Measurements from ENCODE around the gene NIPAL3. TPM values are rescaled to one million over a fixed set of nuclear protein-coding genes. Genes with fewer than 3 reads are reported as not detected.

Gene NIPAL3
- total and polyA plus RNA-seq, 2 experiments from 2014 or later = 55.9 to 78.4 TPM

- H3K27me3 ChIP-seq (replicated peaks; ENCODE audit: insufficient read depth) = no peaks in the 10 kb centered on the region
- no peaks in the 10 kb centered on the region for H3K9me3 ChIP-seq (ENCODE audit: low read depth)
- no peaks in the 10 kb centered on the region for H4K20me1 ChIP-seq (ENCODE audit: insufficient read depth)
- no peak for TF ChIP-seq EZH2 (IDR thresholded peaks at IDR 0.05; ENCODE audit: insufficient read depth, poor library complexity, severe bottlenecking)
- TF ChIP-seq EZH2phosphoT487 (IDR thresholded peaks at IDR 0.05; ENCODE audit: insufficient read depth, low read depth) = no peak
- no peaks in the 10 kb centered on the region for H3K9me2 ChIP-seq (ENCODE audit: insufficient read depth)
- no peak overlapping the region for H2AFZ ChIP-seq
- no peaks in the 10 kb centered on the region; the same call in 1 of the 2 replicates for H3F3A ChIP-seq (ENCODE audit: insufficient read depth)
- H3K27ac ChIP-seq = no peak overlapping the region
- DNase-seq = no peak
- H3K9ac ChIP-seq = no peak overlapping the region
- peaks cover 39% of the 10 kb centered on the region; the same call in 1 of the 2 replicates for H3K36me3 ChIP-seq (ENCODE audit: low read depth)
- in situ Hi-C loops (cut with MboI) = no loop called here
- no peak overlapping the region for H3K4me2 ChIP-seq (ENCODE audit: unreplicated experiment)
- no peaks in the 10 kb centered on the region for H3K79me2 ChIP-seq (ENCODE audit: insufficient read depth)
- peaks cover 9% of the 10 kb centered on the region; the same call in 1 of the 2 replicates for H3K4me1 ChIP-seq (ENCODE audit: insufficient read depth)
- H3K4me3 ChIP-seq = no peak overlapping the region
- 39 to 42% methylated on average over 3 of the region's 3 CpGs for WGBS, 2 experiments (ENCODE audit: low coverage in 1 of 2, low lambda C conversion rate in 2 of 2, missing lambda C conversion rate in 2 of 2)
These were observed 36.1 kb downstream of the NIPAL3 start for GRCh38 chr1:24451746-24452145.

- H3F3A ChIP-seq (ENCODE audit: insufficient read depth) = no peaks in the 10 kb centered on the region; the same call in 1 of the 2 replicates
- no peaks in the 10 kb centered on the region for H3K9me3 ChIP-seq (ENCODE audit: low read depth)
- H2AFZ ChIP-seq = no peak overlapping the region
- no peak overlapping the region for H3K4me3 ChIP-seq
- no peak overlapping the region for H3K4me2 ChIP-seq (ENCODE audit: unreplicated experiment)
- peaks cover 34% of the 10 kb centered on the region; the same call in 1 of the 2 replicates for H3K36me3 ChIP-seq (ENCODE audit: low read depth)
- 86 to 91% methylated on average over 7 to 8 of the region's 8 CpGs for WGBS, 2 experiments (ENCODE audit: low coverage in 1 of 2, low lambda C conversion rate in 2 of 2, missing lambda C conversion rate in 2 of 2)
- no peaks in the 10 kb centered on the region for H3K9me2 ChIP-seq (ENCODE audit: insufficient read depth)
- in situ Hi-C loops (cut with MboI) = no loop called here
- no peaks in the 10 kb centered on the region for H4K20me1 ChIP-seq (ENCODE audit: insufficient read depth)
- H3K9ac ChIP-seq = no peak overlapping the region
- no peak overlapping the region for H3K27ac ChIP-seq
- no peaks in the 10 kb centered on the region for H3K79me2 ChIP-seq (ENCODE audit: insufficient read depth)
- H3K4me1 ChIP-seq (ENCODE audit: insufficient read depth) = peaks cover 9% of the 10 kb centered on the region; the same call in 1 of the 2 replicates
- TF ChIP-seq EZH2phosphoT487 (IDR thresholded peaks at IDR 0.05; ENCODE audit: insufficient read depth, low read depth) (no peak), EZH2 (IDR thresholded peaks at IDR 0.05; ENCODE audit: insufficient read depth, poor library complexity, severe bottlenecking) (no peak)
- no peaks in the 10 kb centered on the region for H3K27me3 ChIP-seq (replicated peaks; ENCODE audit: insufficient read depth)
- DNase-seq = no peak
These were observed 37.4 kb downstream of the NIPAL3 start for GRCh38 chr1:24452922-24453485.

GRCh38 chr1:24454673-24455072 is 39.1 kb downstream of the NIPAL3 start:
- H3K9me3 ChIP-seq (ENCODE audit: low read depth) = no peaks in the 10 kb centered on the region
- H3K4me2 ChIP-seq (ENCODE audit: unreplicated experiment) = no peak overlapping the region
- H3K4me1 ChIP-seq (ENCODE audit: insufficient read depth) = peaks cover 9% of the 10 kb centered on the region; the same call in 1 of the 2 replicates
- no peak overlapping the region for H3K9ac ChIP-seq
- DNase-seq = peak; percentile 21
- no peaks in the 10 kb centered on the region for H3K27me3 ChIP-seq (replicated peaks; ENCODE audit: insufficient read depth)
- H3K4me3 ChIP-seq = no peak overlapping the region
- no peak overlapping the region for H2AFZ ChIP-seq
- in situ Hi-C loops (cut with MboI) = no loop called here
- no peak overlapping the region for H3K27ac ChIP-seq
- WGBS, 2 experiments (ENCODE audit: low coverage in 1 of 2, low lambda C conversion rate in 2 of 2, missing lambda C conversion rate in 2 of 2) = 80 to 89% methylated on average over 5 of the region's 5 CpGs
- H4K20me1 ChIP-seq (ENCODE audit: insufficient read depth) = no peaks in the 10 kb centered on the region
- H3K79me2 ChIP-seq (ENCODE audit: insufficient read depth) = no peaks in the 10 kb centered on the region
- H3K36me3 ChIP-seq (ENCODE audit: low read depth) = peaks cover 42% of the 10 kb centered on the region; the same call in 1 of the 2 replicates
- TF ChIP-seq EZH2 (IDR thresholded peaks at IDR 0.05; ENCODE audit: insufficient read depth, poor library complexity, severe bottlenecking) (no peak), EZH2phosphoT487 (IDR thresholded peaks at IDR 0.05; ENCODE audit: insufficient read depth, low read depth) (no peak)
- no peaks in the 10 kb centered on the region; the same call in 1 of the 2 replicates for H3F3A ChIP-seq (ENCODE audit: insufficient read depth)
- H3K9me2 ChIP-seq (ENCODE audit: insufficient read depth) = no peaks in the 10 kb centered on the region

GRCh38 chr1:24455272-24455671 is 39.7 kb downstream of the NIPAL3 start:
- Histone ChIP-seq H3K36me3 (ENCODE audit: low read depth) (peaks cover 39% of the 10 kb centered on the region; the same call in 1 of the 2 replicates), H3K4me1 (ENCODE audit: insufficient read depth) (peaks cover 4% of the 10 kb centered on the region; the same call in 1 of the 2 replicates), H3F3A (ENCODE audit: insufficient read depth) (no peaks in the 10 kb centered on the region), H3K27me3 (replicated peaks; ENCODE audit: insufficient read depth) (no peaks in the 10 kb centered on the region), H3K4me2 (ENCODE audit: unreplicated experiment) (no peak overlapping the region), H2AFZ (no peak overlapping the region), H3K9ac (no peak overlapping the region), H3K4me3 (no peak overlapping the region), H4K20me1 (ENCODE audit: insufficient read depth) (no peaks in the 10 kb centered on the region), H3K79me2 (ENCODE audit: insufficient read depth) (no peaks in the 10 kb centered on the region), H3K27ac (no peak overlapping the region), H3K9me2 (ENCODE audit: insufficient read depth) (no peaks in the 10 kb centered on the region), H3K9me3 (ENCODE audit: low read depth) (no peaks in the 10 kb centered on the region)
- TF ChIP-seq EZH2 (IDR thresholded peaks at IDR 0.05; ENCODE audit: insufficient read depth, poor library complexity, severe bottlenecking) = no peak
- no peak for TF ChIP-seq EZH2phosphoT487 (IDR thresholded peaks at IDR 0.05; ENCODE audit: insufficient read depth, low read depth)
- no peak for DNase-seq
- in situ Hi-C loops (cut with MboI) = no loop called here
- 96% methylated on average over 5 of the region's 5 CpGs for WGBS, 2 experiments (ENCODE audit: low coverage in 1 of 2, low lambda C conversion rate in 2 of 2, missing lambda C conversion rate in 2 of 2)

Measured in GM23248 (cell line).